HepG2 (cell line): ENCODE measurements around the gene EIF1. TPM values are rescaled to one million over a fixed set of nuclear protein-coding genes. Genes with fewer than 3 reads are reported as not detected.

Experiments used
- ATM ChIP-seq: fragments of 450-650 bp; IDR thresholded peaks from 2 replicates; pipeline ENCODE4 v1.7.1; 2017; ENCODE audit warnings: mild to moderate bottlenecking, borderline replicate concordance
- HIVEP1 ChIP-seq: sonication (generic); formaldehyde crosslinking; IDR thresholded peaks from 2 replicates; pipeline ENCODE4 v1.4.0; 2020; ENCODE audit warnings: mild to moderate bottlenecking, missing genetic modification reagents
- KAT2B ChIP-seq: fragments of 150-350 bp; IDR thresholded peaks from 2 replicates; pipeline ENCODE4 v1.6.1; 2014; ENCODE audit warnings: low read depth, low read length, borderline replicate concordance
- LCORL ChIP-seq, 2 experiments: fragments of 450-650 bp in 1 of 2; sonication (generic) in 1 of 2; formaldehyde crosslinking in 1 of 2; IDR thresholded peaks; 2 replicates each; pipeline versions ENCODE4 v1.5.0 to v1.6.1; 2017 to 2020; ENCODE audit warnings: antibody characterized with exemption in 1 of 2, missing genetic modification reagents in 1 of 2
- MIXL1 ChIP-seq: IDR thresholded peaks from 2 replicates; pipeline ENCODE4 v1.6.1; 2016
- MTA1 ChIP-seq: sonication (generic); formaldehyde crosslinking; IDR thresholded peaks from 2 replicates; pipeline ENCODE4 v1.4.0; 2020; ENCODE audit warnings: missing genetic modification reagents, mild to moderate bottlenecking, borderline replicate concordance
- NRL ChIP-seq: sonication (generic); formaldehyde crosslinking; IDR thresholded peaks from 2 replicates; pipeline ENCODE4 v1.5.0; 2020; ENCODE audit warnings: missing genetic modification reagents, mild to moderate bottlenecking, moderate library complexity, borderline replicate concordance
- PLSCR1 ChIP-seq: sonication (generic); formaldehyde crosslinking; IDR thresholded peaks from 2 replicates; pipeline ENCODE4 v1.5.0; 2020; ENCODE audit warnings: missing genetic modification reagents, mild to moderate bottlenecking, borderline replicate concordance
- SMAD1 ChIP-seq: sonication (generic); formaldehyde crosslinking; IDR thresholded peaks from 2 replicates; pipeline ENCODE4 v1.4.0; 2020; ENCODE audit warnings: missing genetic modification reagents, low read depth, mild to moderate bottlenecking, borderline replicate concordance
- U2AF2 ChIP-seq: fragments of 200-400 bp; formaldehyde crosslinking; IDR thresholded peaks from 2 replicates; pipeline ENCODE4 v1.6.1; 2017; ENCODE audit warnings: low read depth, mild to moderate bottlenecking, low read length
- ZFYVE20 ChIP-seq: sonication (generic); formaldehyde crosslinking; IDR thresholded peaks from 2 replicates; pipeline ENCODE4 v1.8.0; 2023; ENCODE audit warnings: low read depth, mild to moderate bottlenecking, moderate library complexity, missing genetic modification reagents, borderline replicate concordance
- ZNF280D ChIP-seq: sonication (generic); formaldehyde crosslinking; IDR thresholded peaks from 2 replicates; pipeline ENCODE4 v1.5.1; 2020; ENCODE audit warnings: mild to moderate bottlenecking, missing genetic modification reagents
- ZNF704 ChIP-seq: sonication (generic); formaldehyde crosslinking; IDR thresholded peaks from 2 replicates; pipeline ENCODE4 v1.8.1; 2023; ENCODE audit warnings: mild to moderate bottlenecking, inconsistent platforms, moderate library complexity, missing genetic modification reagents, borderline replicate concordance
- ZNF713 ChIP-seq: sonication (generic); formaldehyde crosslinking; IDR thresholded peaks from 2 replicates; pipeline ENCODE4 v1.4.0; 2020; ENCODE audit warnings: mild to moderate bottlenecking, missing genetic modification reagents
- ZNF747 ChIP-seq: sonication (generic); formaldehyde crosslinking; IDR thresholded peaks from 2 replicates; pipeline ENCODE4 v1.8.1; 2023; ENCODE audit warnings: missing genetic modification reagents, mild to moderate bottlenecking, borderline replicate concordance
- ZSCAN30 ChIP-seq: sonication (generic); formaldehyde crosslinking; IDR thresholded peaks from 2 replicates; pipeline ENCODE4 v1.5.0; 2020; ENCODE audit warnings: mild to moderate bottlenecking, missing genetic modification reagents
- polyA plus RNA-seq, 8 experiments: library from polyadenylated mRNA; depleted of rRNA in 3 of 8; stranded (reverse) in 7 of 8; unstranded in 1 of 8; fragments of >200 nt; fragmentation: Illumina TruSeq in 4 of 8; extraction: Trizol in 4 of 8; gene quantifications; 2 replicates each; pipeline versions ENCODE4 v1.2.1 to v1.2.3, GENCODE V29; 2011 to 2016; ENCODE audit warnings: low read depth in 4 of 8, missing spikeins in 1 of 8, mixed read lengths in 1 of 8; ENCODE audit not compliant: insufficient read depth in 1 of 8
- total RNA-seq, 5 experiments: library from RNA; depleted of rRNA; stranded (reverse); fragments of >200 nt; fragmentation: Illumina TruSeq; extraction: Trizol; gene quantifications; 2 replicates each; pipeline ENCODE4 v1.2.3, GENCODE V29; 2016; ENCODE audit warnings: low read depth in 1 of 5
- TF ChIP-seq, protein P1 (sequence below): sonication (generic); formaldehyde crosslinking; IDR thresholded peaks from 2 replicates; pipeline ENCODE4 v1.4.0; 2020; ENCODE audit warnings: missing genetic modification reagents
- TF ChIP-seq, protein P2 (sequence below): sonication (generic); formaldehyde crosslinking; IDR thresholded peaks from 2 replicates; pipeline ENCODE4 v1.4.0; 2020; ENCODE audit warnings: missing genetic modification reagents
- TF ChIP-seq, protein P3 (sequence below): sonication (generic); formaldehyde crosslinking; IDR thresholded peaks from 2 replicates; pipeline ENCODE4 v1.5.0; 2020; ENCODE audit warnings: mild to moderate bottlenecking, low read depth, missing genetic modification reagents, borderline replicate concordance

EIF1 gene
- total and polyA plus RNA-seq, 2 of the 13 experiments (the other 11 are each of a cell fraction or from before 2014, with no cell fraction given) = 147 to 517 TPM

GRCh38 chr17:41665566-41666236, 23.0 kb upstream of the EIF1 start (continued):
- TF ChIP-seq NRL (CRISPR knock-in tag) (peak; percentile 58; the same call in 1 of the 2 replicates), MTA1 (CRISPR knock-in tag) (no peak; the same call in 1 of the 2 replicates), ZSCAN30 (no peak), ZNF280D (CRISPR knock-in tag) (no peak), ATM (no peak), ZNF704 (CRISPR knock-in tag) (no peak; the same call in 1 of the 2 replicates), SMAD1 (CRISPR knock-in tag) (peak; percentile 52; the same call in 1 of the 2 replicates), HIVEP1 (CRISPR knock-in tag) (peak; percentile 66; the same call in 1 of the 2 replicates), MIXL1 (CRISPR knock-in tag) (no peak; the same call in 1 of the 2 replicates), U2AF2 (no peak), LCORL (IDR thresholded peaks at IDR 0.05) (no peak), LCORL (CRISPR knock-in tag; IDR thresholded peaks at IDR 0.05) (0 out of 2 replicates have a peak, but pooled peaks have one; percentile 34), ZNF747 (peak; percentile 38; the same call in 1 of the 2 replicates), PLSCR1 (CRISPR knock-in tag) (no peak), ZFYVE20 (CRISPR knock-in tag) (no peak), KAT2B (no peak), ZNF713 (CRISPR knock-in tag) (peak; percentile 88; the same call in 1 of the 2 replicates)
- TF ChIP-seq, protein P1, sequence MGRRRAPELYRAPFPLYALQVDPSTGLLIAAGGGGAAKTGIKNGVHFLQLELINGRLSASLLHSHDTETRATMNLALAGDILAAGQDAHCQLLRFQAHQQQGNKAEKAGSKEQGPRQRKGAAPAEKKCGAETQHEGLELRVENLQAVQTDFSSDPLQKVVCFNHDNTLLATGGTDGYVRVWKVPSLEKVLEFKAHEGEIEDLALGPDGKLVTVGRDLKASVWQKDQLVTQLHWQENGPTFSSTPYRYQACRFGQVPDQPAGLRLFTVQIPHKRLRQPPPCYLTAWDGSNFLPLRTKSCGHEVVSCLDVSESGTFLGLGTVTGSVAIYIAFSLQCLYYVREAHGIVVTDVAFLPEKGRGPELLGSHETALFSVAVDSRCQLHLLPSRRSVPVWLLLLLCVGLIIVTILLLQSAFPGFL (CRISPR knock-in tag) = no peak
- TF ChIP-seq, protein P2, sequence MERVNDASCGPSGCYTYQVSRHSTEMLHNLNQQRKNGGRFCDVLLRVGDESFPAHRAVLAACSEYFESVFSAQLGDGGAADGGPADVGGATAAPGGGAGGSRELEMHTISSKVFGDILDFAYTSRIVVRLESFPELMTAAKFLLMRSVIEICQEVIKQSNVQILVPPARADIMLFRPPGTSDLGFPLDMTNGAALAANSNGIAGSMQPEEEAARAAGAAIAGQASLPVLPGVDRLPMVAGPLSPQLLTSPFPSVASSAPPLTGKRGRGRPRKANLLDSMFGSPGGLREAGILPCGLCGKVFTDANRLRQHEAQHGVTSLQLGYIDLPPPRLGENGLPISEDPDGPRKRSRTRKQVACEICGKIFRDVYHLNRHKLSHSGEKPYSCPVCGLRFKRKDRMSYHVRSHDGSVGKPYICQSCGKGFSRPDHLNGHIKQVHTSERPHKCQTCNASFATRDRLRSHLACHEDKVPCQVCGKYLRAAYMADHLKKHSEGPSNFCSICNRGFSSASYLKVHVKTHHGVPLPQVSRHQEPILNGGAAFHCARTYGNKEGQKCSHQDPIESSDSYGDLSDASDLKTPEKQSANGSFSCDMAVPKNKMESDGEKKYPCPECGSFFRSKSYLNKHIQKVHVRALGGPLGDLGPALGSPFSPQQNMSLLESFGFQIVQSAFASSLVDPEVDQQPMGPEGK (CRISPR knock-in tag) = peak; percentile 77
- TF ChIP-seq, protein P3, sequence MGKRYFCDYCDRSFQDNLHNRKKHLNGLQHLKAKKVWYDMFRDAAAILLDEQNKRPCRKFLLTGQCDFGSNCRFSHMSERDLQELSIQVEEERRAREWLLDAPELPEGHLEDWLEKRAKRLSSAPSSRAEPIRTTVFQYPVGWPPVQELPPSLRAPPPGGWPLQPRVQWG (CRISPR knock-in tag) = no peak
